ENCODE results near the gene EIF5AL1.
"Not testable (repeated sequence)": the region's sequence is repeated elsewhere in the genome, so short reads cannot be mapped to it uniquely, and the experiment has no call there.

The EIF5AL1 gene

GRCh38 chr10:79516532-79517205 lies 4.3 kb downstream of the EIF5AL1 start:
- not testable (repeated sequence) for DNase-seq

GRCh38 chr10:79517567-79517966 lies 5.2 kb downstream of the EIF5AL1 start:
- DNase-seq: not testable (repeated sequence)

DNA sequence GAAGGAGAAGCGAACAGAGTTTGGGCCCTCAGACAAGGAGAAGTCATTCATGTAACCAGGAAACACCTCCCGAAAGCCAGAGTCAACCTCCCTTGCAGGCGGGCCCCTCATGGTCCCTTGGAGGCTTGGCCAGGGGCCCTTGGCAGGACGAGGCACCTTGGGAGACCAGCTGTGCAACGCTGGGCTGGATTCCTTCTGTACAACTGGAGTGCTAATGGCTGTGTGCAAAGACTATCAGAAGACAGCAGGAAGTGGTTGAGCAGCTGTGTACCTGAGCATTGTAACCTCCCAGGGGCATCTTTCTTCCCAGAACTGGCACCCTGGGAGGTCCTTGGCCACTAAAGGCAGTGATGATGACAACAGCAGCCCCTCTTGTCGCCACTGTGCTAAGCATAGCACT lies 9.4 kb downstream of the EIF5AL1 start:
- not testable (repeated sequence) for DNase-seq

DNA sequence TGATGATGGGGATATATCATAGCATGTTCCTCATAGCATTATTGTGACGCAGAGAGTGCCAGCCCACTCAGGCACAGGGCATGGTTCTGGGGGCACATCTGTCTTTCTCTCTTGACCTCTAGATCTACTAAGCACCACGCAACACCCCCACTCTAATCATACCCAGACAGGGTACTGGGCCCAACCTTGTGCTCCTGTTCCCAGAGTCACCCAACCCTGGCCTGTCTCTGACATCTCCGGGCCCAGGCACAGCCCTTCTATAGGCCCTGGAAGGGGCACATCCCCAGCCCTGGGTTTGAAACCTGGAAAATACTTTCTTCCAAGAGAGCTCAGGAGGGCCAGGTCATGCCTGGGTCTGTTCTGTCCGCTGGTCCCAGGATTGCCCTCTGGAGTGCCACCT lies 10.1 kb downstream of the EIF5AL1 start:
- DNase-seq: not testable (repeated sequence)

- not testable (repeated sequence) for DNase-seq
Observed at GRCh38 chr10:79523157-79523853, 11.0 kb downstream of the EIF5AL1 start.

DNA sequence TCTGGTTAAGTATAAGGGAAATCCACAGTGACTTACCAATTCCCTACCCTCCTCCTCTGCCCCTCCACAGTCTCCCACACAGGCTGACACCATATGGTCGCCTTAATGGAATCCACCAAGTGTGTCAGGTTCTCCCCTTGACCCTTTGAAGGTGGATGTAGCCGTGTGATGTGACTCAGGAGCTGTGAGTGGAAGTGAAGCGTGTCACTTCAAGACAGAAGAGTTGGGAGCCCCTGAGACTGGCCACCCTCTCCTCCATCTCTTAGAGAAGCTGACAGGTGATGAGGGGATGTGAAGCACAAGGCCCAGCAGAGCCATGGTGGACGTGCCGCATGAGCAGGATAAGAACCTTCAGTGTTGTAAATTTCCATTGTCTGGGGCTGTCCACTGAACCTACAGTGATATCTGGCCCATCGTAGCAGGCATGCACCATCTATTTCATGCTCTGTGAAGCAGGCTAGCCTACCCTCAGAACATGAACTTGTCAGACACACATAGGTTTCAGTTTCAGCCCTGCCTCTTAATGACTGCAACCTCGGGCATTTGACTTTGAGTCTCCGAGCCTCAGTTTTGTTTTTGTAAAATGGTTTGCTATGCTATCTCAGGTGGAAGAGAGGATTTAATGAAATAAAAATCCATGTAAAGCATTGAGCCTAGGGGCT lies 12.8 kb downstream of the EIF5AL1 start:
- DNase-seq: not testable (repeated sequence)

GRCh38 chr10:79528261-79528660 lies 15.9 kb downstream of the EIF5AL1 start:
- not testable (repeated sequence) for DNase-seq

GRCh38 chr10:79533142-79533902 lies 21.0 kb downstream of the EIF5AL1 start:
- DNase-seq: not testable (repeated sequence)

- not testable (repeated sequence) for DNase-seq
Observed at GRCh38 chr10:79533903-79534175, 21.5 kb downstream of the EIF5AL1 start.

- not testable (repeated sequence) for DNase-seq
Observed at GRCh38 chr10:79538311-79538710, 26.0 kb downstream of the EIF5AL1 start.

- not testable (repeated sequence) for DNase-seq
Observed at GRCh38 chr10:79540930-79541329, 28.6 kb downstream of the EIF5AL1 start.

GRCh38 chr10:79542626-79543025 lies 30.3 kb downstream of the EIF5AL1 start:
- DNase-seq: no peak

- DNase-seq: not testable (repeated sequence)
Observed at GRCh38 chr10:79544408-79544807, 32.1 kb downstream of the EIF5AL1 start.

- DNase-seq: not testable (repeated sequence)
Observed at GRCh38 chr10:79544926-79545659, 32.8 kb downstream of the EIF5AL1 start.

- not testable (repeated sequence) for DNase-seq
Observed at GRCh38 chr10:79547128-79547527, 34.8 kb downstream of the EIF5AL1 start.

GRCh38 chr10:79547973-79548372 lies 35.6 kb downstream of the EIF5AL1 start:
- no peak for DNase-seq

DNA sequence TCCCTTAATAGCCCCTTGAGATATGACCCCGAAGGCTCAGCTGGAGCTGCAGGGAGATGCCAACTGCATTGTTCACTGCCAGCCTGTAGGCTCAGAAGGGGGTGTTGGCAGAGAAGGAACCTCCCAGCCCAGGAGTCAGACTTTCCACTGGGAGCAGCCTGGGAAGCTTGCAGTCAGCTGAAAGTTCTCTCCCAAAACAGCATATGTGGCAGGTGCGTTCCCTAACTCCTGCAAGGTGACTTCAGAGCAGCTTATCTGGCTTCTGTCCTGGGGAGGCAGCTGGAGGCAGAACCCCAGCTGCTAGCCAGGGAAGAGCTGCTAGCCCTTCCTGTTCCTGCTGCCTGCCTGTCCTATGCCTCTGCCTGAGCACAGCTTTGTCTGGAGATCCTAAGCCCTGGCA lies 39.8 kb downstream of the EIF5AL1 start:
- DNase-seq: no peak

DNA sequence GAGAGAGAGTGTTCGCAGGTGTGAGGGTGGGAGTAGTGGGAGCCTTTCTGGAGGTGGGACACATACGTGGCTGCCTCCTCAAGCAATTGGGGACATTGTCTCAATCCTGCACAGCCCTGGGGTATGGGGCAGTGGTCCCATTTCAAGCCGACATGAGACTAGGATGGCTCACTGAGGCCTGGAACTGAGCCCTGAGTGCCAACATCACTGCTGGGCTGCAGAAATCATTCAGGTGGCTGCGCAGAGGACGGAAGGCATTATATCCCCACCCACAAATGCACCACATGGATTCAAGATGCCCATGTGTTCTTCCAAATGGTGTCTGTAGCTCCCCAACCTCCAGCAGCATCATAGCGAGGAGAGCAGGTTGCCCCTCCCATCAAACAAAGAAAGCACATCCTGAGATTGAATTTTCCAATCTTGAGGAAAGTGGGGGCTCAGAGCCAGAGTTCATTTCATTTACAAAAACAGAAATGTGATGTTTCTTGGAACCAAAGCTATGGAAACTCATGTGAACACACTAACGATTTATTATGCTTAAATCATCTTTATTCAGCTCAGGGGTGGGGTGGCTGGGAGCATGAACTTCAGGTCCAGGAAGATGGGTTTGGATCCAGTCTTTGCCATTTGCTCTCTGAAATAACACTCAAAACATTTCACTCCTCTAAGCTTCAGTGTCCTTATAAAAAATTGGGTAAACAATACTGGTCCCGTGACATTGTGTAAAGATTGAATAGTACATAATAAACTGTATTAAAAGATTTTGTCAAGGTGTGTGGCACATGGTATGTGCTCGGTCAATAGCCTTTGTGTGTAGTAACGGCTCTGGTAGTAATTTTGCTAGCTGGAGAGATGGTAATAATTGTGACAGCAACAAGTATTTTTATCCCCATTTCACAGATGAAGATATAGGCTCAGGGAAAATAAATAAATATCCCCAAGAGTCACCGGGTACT lies 43.3 kb downstream of the EIF5AL1 start:
- DNase-seq: no peak

DNA sequence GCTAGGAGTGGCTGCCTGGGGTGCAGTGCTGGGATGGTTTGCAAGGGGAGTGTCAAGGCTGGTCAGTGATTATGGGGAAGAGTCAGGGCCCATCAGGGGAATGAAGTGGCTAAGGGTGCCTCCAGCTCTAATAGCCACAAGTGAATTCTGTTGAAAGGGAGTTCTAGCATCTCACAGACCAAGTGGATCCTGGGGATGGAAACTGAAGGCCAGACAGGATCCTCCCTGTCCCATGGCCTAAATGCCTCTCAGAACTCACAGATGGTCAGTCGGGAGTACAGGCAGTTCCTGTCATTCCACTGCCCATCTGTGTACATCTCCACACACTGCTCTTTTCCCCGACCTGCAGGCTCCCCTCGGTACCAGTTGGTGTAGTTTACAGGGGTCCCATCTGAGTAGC lies 44.6 kb downstream of the EIF5AL1 start:
- DNase-seq: not testable (repeated sequence)

DNA sequence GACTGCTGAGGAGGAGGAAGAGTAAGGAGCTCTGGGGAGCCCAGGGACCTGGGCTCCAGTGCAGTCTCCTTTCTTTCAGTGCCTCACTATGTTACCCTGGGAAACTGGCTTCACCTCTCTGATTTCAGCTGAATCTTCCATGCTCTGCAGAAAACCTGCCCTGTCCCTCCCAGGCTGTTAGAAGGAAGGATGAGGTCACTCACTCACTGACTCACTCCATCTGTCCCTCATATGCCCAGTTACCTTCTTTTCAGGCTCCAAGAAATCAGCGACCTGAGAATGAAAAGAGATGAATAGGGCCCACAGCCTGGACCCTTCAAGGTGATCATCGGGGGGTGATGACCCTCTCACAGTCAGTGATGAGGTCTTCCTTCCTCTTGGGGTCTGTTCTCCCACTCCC lies 47.4 kb downstream of the EIF5AL1 start:
- DNase-seq: no peak

- no peak for DNase-seq
Observed at GRCh38 chr10:79560160-79560709, 47.9 kb downstream of the EIF5AL1 start, which contains the start of gene SFTPA2. Gene SFTPA2, minus strand, starts transcription at chr10:79560407. Its CDS starts 924 bp downstream, at chr10:79559483.
